ENCODE data around the gene GRB10. TPM values are rescaled to one million over a fixed set of nuclear protein-coding genes. Genes with fewer than 3 reads are reported as not detected.

The GRB10 gene
- total and polyA plus RNA-seq, 2 of the 8 experiments (the other 6 are each of a cell fraction or from before 2014, with no cell fraction given), result 35.7 to 97.0 TPM

GRCh38 chr7:50727711-50728110 lies 55.0 kb downstream of the GRB10 start (continued):
- TF ChIP-seq SRF (IDR thresholded peaks at IDR 0.05; ENCODE audit: low read depth, low read length) (no peak), USF2 (IDR thresholded peaks at IDR 0.05; ENCODE audit: low read length) (no peak), GABPA (IDR thresholded peaks at IDR 0.05; ENCODE audit: borderline replicate concordance, insufficient read depth, low read length) (no peak)

Measured in H1 (cell line).